HepG2 (cell line): ENCODE results near the gene EMP2. TPM values are rescaled to one million over a fixed set of nuclear protein-coding genes. Genes with fewer than 3 reads are reported as not detected.
A peak's percentile ranks its signal among the peaks of the same experiment; 100 is the strongest.

Experiments
- ARNT2 ChIP-seq: sonication (generic); formaldehyde crosslinking; IDR thresholded peaks from 2 replicates; pipeline ENCODE4 v1.8.0; 2022; ENCODE audit warnings: mild to moderate bottlenecking, low read depth, missing genetic modification reagents, moderate library complexity
- ATRX ChIP-seq: sonication (generic); formaldehyde crosslinking; IDR thresholded peaks from 2 replicates; pipeline ENCODE4 v1.4.0; 2020; ENCODE audit warnings: missing genetic modification reagents, borderline replicate concordance
- CREB3 ChIP-seq: sonication (generic); formaldehyde crosslinking; IDR thresholded peaks from 2 replicates; pipeline ENCODE4 v1.5.0; 2020; ENCODE audit warnings: missing genetic modification reagents
- EED ChIP-seq: sonication (generic); formaldehyde crosslinking; IDR thresholded peaks from 2 replicates; pipeline ENCODE4 v1.5.0; 2020; ENCODE audit warnings: mild to moderate bottlenecking, missing genetic modification reagents
- ERF ChIP-seq: IDR thresholded peaks from 2 replicates; pipeline ENCODE4 v1.6.1; 2018; ENCODE audit warnings: missing biosample characterization, missing genetic modification reagents
- HDAC1 ChIP-seq: sonication (generic); formaldehyde crosslinking; IDR thresholded peaks from 2 replicates; pipeline ENCODE4 v1.5.1; 2020; ENCODE audit warnings: mild to moderate bottlenecking, missing genetic modification reagents
- JARID2 ChIP-seq: sonication (generic); formaldehyde crosslinking; IDR thresholded peaks from 2 replicates; pipeline ENCODE4 v1.8.1; 2023; ENCODE audit warnings: missing genetic modification reagents, inconsistent platforms; ENCODE audit not compliant: insufficient replicate concordance
- MAFF ChIP-seq: IDR thresholded peaks from 2 replicates; pipeline ENCODE4 v1.6.1; 2011; ENCODE audit warnings: low read depth, low read length, improper control_type of control experiment
- NR1H2 ChIP-seq: sonication (generic); formaldehyde crosslinking; IDR thresholded peaks from 2 replicates; pipeline ENCODE4 v1.8.1; 2022; ENCODE audit warnings: low read depth, missing genetic modification reagents, borderline replicate concordance
- SALL2 ChIP-seq: sonication (generic); formaldehyde crosslinking; IDR thresholded peaks from 2 replicates; pipeline ENCODE4 v1.8.1; 2023; ENCODE audit warnings: mild to moderate bottlenecking, missing genetic modification reagents, inconsistent platforms
- SAP130 ChIP-seq: IDR thresholded peaks from 2 replicates; pipeline ENCODE4 v1.6.1; 2016; ENCODE audit warnings: low read depth
- TCF7 ChIP-seq: sonication (generic); IDR thresholded peaks from 2 replicates; pipeline ENCODE4 v1.6.1; 2016; ENCODE audit warnings: antibody characterized with exemption, low read depth
- U2AF1 ChIP-seq: fragments of 200-400 bp; formaldehyde crosslinking; optimal IDR thresholded peaks from 2 replicates; pipeline ENCODE3; 2017; ENCODE audit warnings: mild to moderate bottlenecking, low read depth, low read length
- UBTF ChIP-seq: sonication (generic); formaldehyde crosslinking; IDR thresholded peaks from 2 replicates; pipeline ENCODE4 v1.4.0; 2020; ENCODE audit warnings: mild to moderate bottlenecking, missing genetic modification reagents
- ZBTB2 ChIP-seq: sonication (generic); formaldehyde crosslinking; IDR thresholded peaks from 2 replicates; pipeline ENCODE4 v1.8.0; 2022; ENCODE audit warnings: low read depth, missing genetic modification reagents
- ZFP36L2 ChIP-seq: sonication (generic); formaldehyde crosslinking; IDR thresholded peaks from 2 replicates; pipeline ENCODE4 v1.4.0; 2020; ENCODE audit warnings: missing genetic modification reagents
- ZNF235 ChIP-seq: sonication (generic); formaldehyde crosslinking; IDR thresholded peaks from 2 replicates; pipeline ENCODE4 v1.8.1; 2023; ENCODE audit warnings: mild to moderate bottlenecking, missing genetic modification reagents, borderline replicate concordance
- ZNF276 ChIP-seq: sonication (generic); formaldehyde crosslinking; IDR thresholded peaks from 2 replicates; pipeline ENCODE4 v1.4.0; 2020; ENCODE audit warnings: mild to moderate bottlenecking, low read depth, missing genetic modification reagents
- ZNF605 ChIP-seq: sonication (generic); formaldehyde crosslinking; IDR thresholded peaks from 2 replicates; pipeline ENCODE4 v1.8.0; 2022; ENCODE audit warnings: mild to moderate bottlenecking, missing genetic modification reagents
- ZNF704 ChIP-seq: sonication (generic); formaldehyde crosslinking; IDR thresholded peaks from 2 replicates; pipeline ENCODE4 v1.8.1; 2023; ENCODE audit warnings: mild to moderate bottlenecking, inconsistent platforms, moderate library complexity, missing genetic modification reagents, borderline replicate concordance
- ZSCAN31 ChIP-seq: sonication (generic); formaldehyde crosslinking; IDR thresholded peaks from 2 replicates; pipeline ENCODE4 v1.5.0; 2020; ENCODE audit warnings: low read depth, mild to moderate bottlenecking, missing genetic modification reagents
- polyA plus RNA-seq, 8 experiments: library from polyadenylated mRNA; depleted of rRNA in 3 of 8; stranded (reverse) in 7 of 8; unstranded in 1 of 8; fragments of >200 nt; fragmentation: Illumina TruSeq in 4 of 8; extraction: Trizol in 4 of 8; gene quantifications; 2 replicates each; pipeline versions ENCODE4 v1.2.1 to v1.2.3, GENCODE V29; 2011 to 2016; ENCODE audit warnings: low read depth in 4 of 8, missing spikeins in 1 of 8, mixed read lengths in 1 of 8; ENCODE audit not compliant: insufficient read depth in 1 of 8
- total RNA-seq, 5 experiments: library from RNA; depleted of rRNA; stranded (reverse); fragments of >200 nt; fragmentation: Illumina TruSeq; extraction: Trizol; gene quantifications; 2 replicates each; pipeline ENCODE4 v1.2.3, GENCODE V29; 2016; ENCODE audit warnings: low read depth in 1 of 5

EMP2 gene
- total and polyA plus RNA-seq, 2 of the 13 experiments (the other 11 are each of a cell fraction or from before 2014, with no cell fraction given), result 24.6 to 91.2 TPM

GRCh38 chr16:10519929-10520868 is 60.2 kb downstream of the EMP2 start (continued):
- TF ChIP-seq ZNF276 (CRISPR knock-in tag) (0 out of 2 replicates have a peak, but pooled peaks have one; percentile 30), ZBTB2 (CRISPR knock-in tag) (no peak), HDAC1 (CRISPR knock-in tag) (peak; percentile 80), ZNF605 (CRISPR knock-in tag) (peak; percentile 82), JARID2 (CRISPR knock-in tag) (no peak), ATRX (CRISPR knock-in tag) (no peak), SALL2 (peak; percentile 31), U2AF1 (peak; percentile 48), ZNF235 (CRISPR knock-in tag) (0 out of 2 replicates have a peak, but pooled peaks have one; percentile 48), EED (peak; percentile 44; the same call in 1 of the 2 replicates), TCF7 (peak; percentile 58), MAFF (peak; percentile 56), ZSCAN31 (CRISPR knock-in tag) (0 out of 2 replicates have a peak, but pooled peaks have one; percentile 24), CREB3 (CRISPR knock-in tag) (no peak), ERF (no peak; the same call in 1 of the 2 replicates), NR1H2 (CRISPR knock-in tag) (no peak), ZNF704 (0 out of 2 replicates have a peak, but pooled peaks have one; percentile 29), ZFP36L2 (CRISPR knock-in tag) (no peak), ARNT2 (CRISPR knock-in tag) (no peak), UBTF (CRISPR knock-in tag) (no peak; the same call in 1 of the 2 replicates), SAP130 (CRISPR knock-in tag) (peak; percentile 84)
